Activated CD4-positive, CD25-positive, alpha-beta regulatory T cell treated with anti-CD3 and anti-CD28 coated beads, Interleukin-2, amount 50 U/mL, for 24 hours (primary cell): ENCODE results near the gene ADAMTS10.
A peak's percentile ranks its signal among the peaks of the same experiment; 100 is the strongest.
"Not testable (repeated sequence)": the region's sequence is repeated elsewhere in the genome, so short reads cannot be mapped to it uniquely, and the experiment has no call there.

Experiments used
- ATAC-seq, 2 donors: fragments of 150-1000 bp; cut with Tn5 transposase; one replicate each; pipeline ENCODE4 v1.10.0; 2021; ENCODE audit warnings: mild to moderate bottlenecking in 1 of 2, moderate library complexity in 1 of 2

ADAMTS10 gene

GRCh38 chr19:8592231-8593009 is 18.1 kb downstream of the ADAMTS10 start:
- ATAC-seq: peak; percentile 87 to 88

GRCh38 chr19:8589177-8589714 is 21.3 kb downstream of the ADAMTS10 start:
- no peak for ATAC-seq

- ATAC-seq: peak in 1 of 2 donors; percentile 20
Measured at GRCh38 chr19:8585894-8586750, 24.4 kb downstream of the ADAMTS10 start.

DNA sequence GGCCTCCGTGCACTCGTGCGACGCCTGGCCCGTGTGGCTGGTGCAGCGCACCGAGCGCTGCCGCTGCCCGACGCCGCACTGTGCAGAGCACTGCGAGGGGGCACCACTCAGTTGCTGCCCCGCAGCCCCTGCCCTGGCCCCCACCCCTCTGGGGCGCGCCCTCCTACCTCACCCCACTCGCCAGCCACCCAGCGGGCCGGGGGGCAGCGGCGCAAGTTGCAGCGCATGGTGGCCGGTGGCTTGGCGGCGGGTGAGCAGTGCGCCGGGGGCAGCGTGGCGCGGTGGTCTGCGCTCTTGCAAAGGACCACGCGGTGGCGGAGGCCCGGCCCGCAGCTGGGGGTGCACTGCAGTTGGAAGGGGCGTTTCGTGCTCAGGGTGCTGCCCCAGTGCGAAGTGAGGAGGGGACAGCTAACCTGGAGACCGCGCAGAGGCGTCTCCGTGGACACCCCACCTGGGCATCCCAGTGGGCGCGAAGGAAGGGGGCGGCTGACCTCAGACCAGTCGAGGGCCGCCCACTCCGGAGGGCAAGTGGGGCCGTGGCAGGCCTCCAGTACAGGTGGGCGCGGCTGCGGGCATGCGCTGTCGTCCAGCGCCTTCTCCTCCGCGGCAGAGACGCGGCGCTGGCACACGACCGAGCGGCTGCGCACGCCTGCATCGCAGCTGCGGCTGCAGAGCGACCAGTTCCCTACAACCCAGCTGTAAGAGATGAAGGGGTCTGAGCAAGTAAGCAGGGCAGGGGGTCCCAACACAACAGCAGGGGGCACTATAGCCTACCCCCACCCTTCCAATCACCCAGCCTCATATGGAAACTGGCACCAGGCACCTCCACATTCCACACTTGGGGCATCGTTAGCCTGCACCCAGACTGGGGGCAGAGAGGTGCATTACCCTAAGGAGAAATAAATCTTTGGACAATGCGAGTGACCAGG is 25.3 kb downstream of the ADAMTS10 start:
- ATAC-seq: no peak

DNA sequence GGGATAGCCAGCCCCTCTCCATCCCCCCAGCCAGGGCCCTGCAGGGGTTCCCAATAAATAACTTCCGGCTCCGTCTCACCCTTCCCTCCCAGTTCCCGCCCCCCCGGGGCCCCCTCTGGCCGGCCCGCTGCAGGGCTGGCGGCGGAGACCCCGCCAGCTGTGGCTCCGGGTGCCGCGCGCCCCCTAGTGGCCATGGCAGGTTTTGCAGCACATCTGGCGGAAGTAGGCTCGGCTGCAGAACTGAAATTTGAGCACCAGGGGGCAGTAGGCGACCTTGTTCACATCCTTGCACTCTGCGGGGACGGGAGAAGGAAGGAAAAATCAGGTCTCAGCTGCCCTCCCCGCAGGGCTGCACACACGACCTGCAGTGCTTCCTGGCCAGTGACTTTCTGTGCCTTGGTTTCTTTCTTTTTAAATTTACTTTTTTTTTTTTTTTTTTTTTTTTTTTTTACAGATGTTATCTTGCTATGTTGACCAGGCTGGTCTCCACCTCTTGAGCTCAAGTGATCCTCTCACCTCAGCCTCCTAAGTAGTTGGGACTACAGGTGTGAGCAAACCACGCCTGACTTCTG is 29.7 kb downstream of the ADAMTS10 start:
- ATAC-seq: peak; percentile 55 to 63

GRCh38 chr19:8578642-8579265 is 31.8 kb downstream of the ADAMTS10 start:
- peak; percentile 45 to 47 for ATAC-seq

DNA sequence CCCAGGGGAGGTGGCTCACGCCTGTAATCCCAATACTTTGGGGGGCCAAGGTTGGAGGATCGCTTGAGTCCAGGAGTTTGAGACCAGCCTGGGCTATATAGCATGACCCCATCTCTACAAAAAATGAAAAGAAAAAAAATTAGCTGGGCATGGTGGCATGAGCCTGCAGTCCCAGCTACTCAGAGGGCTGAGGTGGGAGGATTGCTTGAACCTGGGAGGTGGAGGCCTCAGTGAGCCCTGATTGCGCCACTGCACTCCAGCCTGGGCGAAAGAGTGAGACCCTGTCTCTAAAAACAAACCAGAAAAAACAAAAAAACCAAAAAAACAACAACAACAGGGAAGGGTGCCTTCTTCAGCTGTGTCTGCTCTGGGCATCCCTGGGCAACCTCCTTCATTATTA is 32.8 kb downstream of the ADAMTS10 start:
- no peak for ATAC-seq

- no peak for ATAC-seq
Measured at GRCh38 chr19:8577247-8577646, 33.3 kb downstream of the ADAMTS10 start, which contains the start of gene MYO1F. Gene MYO1F (minus strand): TSS chr19:8577442. CDS start chr19:8577309, 133 bp downstream.

GRCh38 chr19:8576273-8576993 is 34.1 kb downstream of the ADAMTS10 start:
- ATAC-seq: peak; percentile 30 to 34

DNA sequence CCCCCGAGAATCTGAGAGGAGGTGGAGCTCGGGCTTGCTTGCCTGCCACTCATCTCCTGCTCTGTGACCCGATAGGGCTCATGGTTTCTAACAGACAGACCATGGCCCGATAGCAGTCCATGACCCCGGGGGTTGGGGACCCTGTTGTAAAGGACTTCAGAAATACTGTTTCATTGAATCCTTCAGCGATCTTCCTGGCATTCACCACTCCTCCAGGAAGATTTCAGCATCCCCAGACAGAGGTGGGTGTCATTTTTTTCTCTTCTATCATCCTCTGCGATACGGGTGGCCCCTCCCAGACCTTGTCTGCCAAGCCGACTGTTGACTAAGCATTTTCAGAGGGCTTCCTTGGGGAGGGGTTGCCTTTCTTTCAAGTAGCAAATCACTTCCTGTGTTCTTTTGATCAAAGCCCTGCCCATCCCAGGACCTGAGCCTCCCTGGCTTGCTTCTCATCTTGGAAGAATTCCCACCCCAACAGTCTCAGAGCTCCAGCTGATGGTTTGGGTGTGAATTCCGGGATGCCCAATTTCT is 35.0 kb downstream of the ADAMTS10 start:
- peak; percentile 42 to 45 for ATAC-seq

- not testable (repeated sequence) for ATAC-seq
Measured at GRCh38 chr19:8574619-8574922, 35.9 kb downstream of the ADAMTS10 start.

- no peak for ATAC-seq
Measured at GRCh38 chr19:8573316-8573715, 37.2 kb downstream of the ADAMTS10 start.

- peak; percentile 45 to 50 for ATAC-seq
Measured at GRCh38 chr19:8571006-8571411, 39.5 kb downstream of the ADAMTS10 start.

- peak; percentile 85 to 87 for ATAC-seq
Measured at GRCh38 chr19:8569066-8569771, 41.3 kb downstream of the ADAMTS10 start.

DNA sequence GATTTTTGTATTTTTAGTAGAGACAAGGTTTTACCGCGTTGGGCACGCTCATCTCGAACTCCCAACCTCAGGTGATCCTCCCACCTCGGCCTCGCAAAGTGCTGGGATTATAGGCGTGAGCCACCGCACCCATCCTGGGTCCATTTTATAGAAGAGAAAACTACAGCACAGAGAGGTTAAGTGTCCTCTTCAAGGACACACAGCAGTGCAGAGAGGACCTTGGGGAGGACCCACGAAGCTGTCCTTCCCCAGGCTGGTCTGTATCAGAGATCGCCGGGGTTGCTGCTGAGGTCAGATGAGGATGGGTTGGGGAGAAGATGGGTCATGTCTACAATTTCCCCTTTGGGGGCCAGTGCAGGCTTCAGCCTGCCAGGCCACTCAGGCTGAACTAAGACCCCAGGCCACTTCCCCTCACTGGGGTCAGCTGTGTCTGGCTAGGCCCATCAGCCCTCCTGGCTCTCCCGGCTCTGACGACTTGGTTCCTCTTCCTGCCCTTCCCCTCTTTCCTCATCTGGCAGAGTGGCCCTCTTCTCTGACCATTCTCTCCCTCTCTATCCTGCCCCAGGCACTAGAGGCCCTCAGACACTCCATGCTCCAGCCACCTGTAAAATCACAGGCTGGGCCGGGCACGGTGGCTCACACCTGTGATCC is 42.9 kb downstream of the ADAMTS10 start:
- ATAC-seq: no peak

DNA sequence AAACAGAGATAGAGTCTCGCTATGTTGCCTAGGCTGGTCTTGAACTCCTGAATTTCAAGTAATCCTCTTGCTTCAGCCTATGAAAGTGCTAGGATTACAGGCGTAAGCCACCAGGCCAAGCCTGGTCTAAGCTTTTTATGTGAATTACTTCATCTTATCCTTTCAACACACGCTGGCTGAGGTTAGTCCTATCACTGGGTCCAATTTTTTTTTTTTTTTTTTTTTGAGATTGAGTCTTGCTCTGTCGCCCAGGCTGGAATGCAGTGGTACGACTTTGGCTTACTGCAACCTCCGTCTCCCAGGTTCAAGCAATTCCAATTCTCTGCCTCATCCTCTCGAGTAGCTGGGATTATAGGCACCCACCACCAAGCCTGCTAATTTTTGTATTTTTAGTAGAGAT is 43.7 kb downstream of the ADAMTS10 start:
- no peak for ATAC-seq

DNA sequence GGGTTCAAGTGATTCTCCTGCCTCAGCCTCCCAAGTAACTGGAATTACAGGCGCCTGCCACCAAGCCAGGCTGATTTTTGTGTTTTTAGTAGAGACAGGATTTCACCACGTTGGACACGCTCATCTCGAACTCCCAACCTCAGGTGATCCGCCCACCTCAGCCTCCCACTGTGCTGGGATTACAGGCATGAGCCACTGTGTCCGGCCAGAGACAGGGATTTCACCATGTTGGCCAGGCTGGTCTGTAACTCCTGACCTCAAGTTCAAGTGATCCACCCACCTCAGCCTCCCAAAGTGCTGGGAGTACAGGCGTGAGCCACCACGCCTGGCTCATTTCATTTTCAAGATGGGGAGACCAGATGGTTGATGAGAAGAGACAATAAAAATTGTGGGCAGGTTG is 45.6 kb downstream of the ADAMTS10 start:
- ATAC-seq: not testable (repeated sequence)

DNA sequence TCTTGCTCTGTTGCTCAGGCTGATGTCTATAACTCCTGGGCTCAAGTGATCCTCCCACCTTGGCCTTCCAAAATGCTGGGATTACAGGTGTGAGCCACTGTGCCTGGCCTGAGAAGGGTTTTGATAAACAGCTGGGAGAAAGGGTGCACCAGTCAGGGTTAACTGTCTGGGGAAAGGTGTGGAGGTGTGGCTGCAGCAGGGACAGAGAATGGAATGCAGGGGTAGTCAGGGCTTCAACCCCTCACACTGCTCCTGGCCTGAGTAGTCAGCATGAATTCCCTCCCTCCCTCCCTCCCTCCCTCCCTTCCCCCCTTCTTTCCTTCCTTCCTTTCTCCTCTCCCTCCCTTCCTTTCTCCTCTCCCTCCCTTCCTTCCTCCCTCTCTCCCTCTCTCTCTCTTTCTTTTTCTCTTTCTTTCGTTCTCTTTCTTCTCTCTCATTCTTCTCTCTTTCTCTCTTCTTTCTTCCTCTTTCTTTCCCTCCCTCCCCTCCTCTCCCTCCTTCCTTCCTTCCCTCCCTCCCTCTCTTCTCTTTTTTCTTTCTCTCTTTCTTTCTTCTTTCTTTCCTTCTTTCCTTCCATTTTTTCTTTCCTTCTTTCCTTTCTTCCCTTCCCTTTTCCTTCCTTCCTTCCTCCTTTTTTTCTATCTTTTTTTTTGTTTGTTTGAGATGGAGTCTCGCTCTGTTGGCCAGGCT is 49.3 kb downstream of the ADAMTS10 start:
- no peak for ATAC-seq

DNA sequence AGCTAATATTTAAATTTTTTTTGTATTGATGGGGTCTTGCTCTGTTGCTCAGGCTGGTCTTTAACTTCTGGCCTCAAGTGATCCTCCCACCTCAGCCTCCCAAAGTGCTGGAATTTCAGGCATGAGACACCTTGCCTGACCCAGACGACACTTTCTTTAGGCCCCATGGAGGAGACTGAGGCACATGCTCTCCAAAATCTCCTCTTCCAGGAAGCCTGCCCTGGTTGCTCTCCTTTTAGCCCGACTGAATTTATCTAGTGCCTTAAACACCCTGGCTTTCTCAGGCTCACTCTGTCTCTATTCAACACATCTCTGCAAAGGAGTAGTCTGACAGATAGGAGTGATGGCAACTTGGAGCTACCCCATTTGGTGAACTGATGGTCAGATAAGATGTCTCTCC is 52.2 kb downstream of the ADAMTS10 start:
- no peak for ATAC-seq
